Thoracic aorta (tissue), 2 donors: ENCODE results near the gene KRT72. TPM values are rescaled to one million over a fixed set of nuclear protein-coding genes. Genes with fewer than 3 reads are reported as not detected.

ENCODE experiments used
- ATAC-seq: fragments of 150-250 bp; one replicate; pipeline ENCODE4 v1.8.0; 2017; ENCODE audit warnings: low read depth; ENCODE audit not compliant: insufficient number of reproducible peaks, low FRiP score
- DNase-seq: peaks from one replicate; pipeline ENCODE4 v3.0.0-alpha.2; 2020; ENCODE audit warnings: low spot score
- H3K27ac ChIP-seq, 2 donors: fragments of 200-600 bp; sonication (generic); 1 replicate in 1 of 2; 2 replicates in 1 of 2; pipeline ENCODE4 v1.5.1; 2016; ENCODE audit warnings: mild to moderate bottlenecking in 2 of 2, moderate library complexity in 2 of 2
- H3K27me3 ChIP-seq: fragments of 200-600 bp; sonication (generic); replicated peaks from 2 replicates; pipeline ENCODE4 v1.6.0; 2016; ENCODE audit warnings: mild to moderate bottlenecking; ENCODE audit not compliant: insufficient read depth
- H3K36me3 ChIP-seq: fragments of 200-600 bp; sonication (generic); one replicate; pipeline ENCODE4 v1.5.1; 2016
- H3K4me1 ChIP-seq, 2 donors: fragments of 200-600 bp; sonication (generic); 1 replicate in 1 of 2; 2 replicates in 1 of 2; pipeline versions ENCODE4 v1.5.1 to v1.6.0; 2016; ENCODE audit warnings: low read depth in 2 of 2, mild to moderate bottlenecking in 1 of 2; ENCODE audit not compliant: control insufficient read depth in 1 of 2
- H3K4me3 ChIP-seq: fragments of 200-600 bp; sonication (generic); 2 replicates; pipeline ENCODE4 v1.5.1; 2016; ENCODE audit warnings: mild to moderate bottlenecking
- H3K9me3 ChIP-seq: fragments of 200-600 bp; sonication (generic); 2 replicates; pipeline ENCODE4 v1.5.1; 2016
- CTCF ChIP-seq: fragments of 200-600 bp; sonication (generic); IDR thresholded peaks from one replicate; pipeline ENCODE4 v1.5.1; 2019; ENCODE audit warnings: antibody characterized with exemption
- total RNA-seq, 2 donors: library from RNA; depleted of rRNA; stranded (reverse); fragments of >200 nt; gene quantifications; one replicate each; pipeline versions ENCODE4 v1.1.0 to v1.2.3, GENCODE V29; 2016

The KRT72 gene
- total RNA-seq, 2 donors from 2014 or later = not detected

- no peak for DNase-seq
- no peaks in the 10 kb centered on the region for H3K4me1 ChIP-seq
- ATAC-seq = no peak
- no peaks in the 10 kb centered on the region for H3K9me3 ChIP-seq
- H3K36me3 ChIP-seq = no peaks in the 10 kb centered on the region
- no peaks in the 10 kb centered on the region for H3K27me3 ChIP-seq
- no peak for TF ChIP-seq CTCF
- H3K27ac ChIP-seq = no peak overlapping the region
- no peak overlapping the region for H3K4me3 ChIP-seq
Observed at GRCh38 chr12:52557476-52557875, 43.8 kb downstream of the KRT72 start.

- H3K4me1 ChIP-seq = no peaks in the 10 kb centered on the region
- ATAC-seq = no peak
- H3K27ac ChIP-seq = no peak overlapping the region
- H3K9me3 ChIP-seq = no peaks in the 10 kb centered on the region
- TF ChIP-seq CTCF = no peak
- no peak overlapping the region for H3K4me3 ChIP-seq
- no peak for DNase-seq
- no peaks in the 10 kb centered on the region for H3K27me3 ChIP-seq
- no peaks in the 10 kb centered on the region for H3K36me3 ChIP-seq
Observed at GRCh38 chr12:52555577-52555976, 45.7 kb downstream of the KRT72 start.

- Histone ChIP-seq H3K4me3 (no peak within 1 kb of the TSS), H3K27ac (no peak within 1 kb of the TSS), H3K36me3 (no peaks in the 10 kb centered on the region), H3K4me1 (no peaks in the 10 kb centered on the region), H3K9me3 (no peaks in the 10 kb centered on the region), H3K27me3 (no peaks in the 10 kb centered on the region)
- ATAC-seq = no peak
- no peak for TF ChIP-seq CTCF
- DNase-seq = no peak
Observed at GRCh38 chr12:52552681-52553195, 48.5 kb downstream of the KRT72 start, which contains the start of gene KRT71. Gene KRT71 (minus strand): TSS chr12:52553145. CDS start chr12:52553077, 68 bp downstream.

GRCh38 chr12:52552055-52552454 is 49.2 kb downstream of the KRT72 start:
- DNase-seq (no peak), ATAC-seq (no peak)
- TF ChIP-seq CTCF = no peak

GRCh38 chr12:52551216-52551865 is 49.9 kb downstream of the KRT72 start:
- Histone ChIP-seq H3K9me3 (no peaks in the 10 kb centered on the region), H3K27ac (no peak overlapping the region), H3K4me1 (no peaks in the 10 kb centered on the region), H3K36me3 (no peaks in the 10 kb centered on the region), H3K4me3 (no peak overlapping the region), H3K27me3 (no peaks in the 10 kb centered on the region)
- DNase-seq (no peak), ATAC-seq (no peak)
- TF ChIP-seq CTCF = no peak

More at GRCh38 chr12:52552055-52552454, 49.2 kb downstream of the KRT72 start:
- H3K27ac ChIP-seq = no peak overlapping the region
- H3K9me3 ChIP-seq = no peaks in the 10 kb centered on the region
- H3K36me3 ChIP-seq = no peaks in the 10 kb centered on the region
- H3K4me1 ChIP-seq = no peaks in the 10 kb centered on the region
- H3K27me3 ChIP-seq = no peaks in the 10 kb centered on the region
- no peak overlapping the region for H3K4me3 ChIP-seq
